ENCODE measurements around the gene WDFY4.

Gene WDFY4

GRCh38 chr10:49007129-49007528 is 322.5 kb downstream of the WDFY4 start:
- H3K4me1 ChIP-seq (ENCODE audit: low read depth, poor library complexity, severe bottlenecking) = no peaks in the 10 kb centered on the region
- H3K79me2 ChIP-seq (ENCODE audit: insufficient read depth, low read depth) = no peaks in the 10 kb centered on the region
- no peak overlapping the region for H3K4me2 ChIP-seq
- H3K9ac ChIP-seq = no peak overlapping the region
- no peak overlapping the region for H3K27ac ChIP-seq
- no peak overlapping the region for H3K4me3 ChIP-seq (IDR thresholded peaks at IDR 0.05; ENCODE audit: insufficient read depth, low read depth, low read length)
- H4K20me1 ChIP-seq (ENCODE audit: insufficient read depth) = no peaks in the 10 kb centered on the region
- TF ChIP-seq CTCF (conservative IDR thresholded peaks at IDR 0.05; ENCODE audit: low read depth, low read length) = no peak
- H3K27me3 ChIP-seq (ENCODE audit: insufficient read depth, low read depth) = no peaks in the 10 kb centered on the region
- no peak overlapping the region for H2AFZ ChIP-seq (ENCODE audit: low read depth)
- no peaks in the 10 kb centered on the region for H3K36me3 ChIP-seq (ENCODE audit: insufficient read depth)

- Histone ChIP-seq H3K9ac (no peak overlapping the region), H3K27me3 (ENCODE audit: insufficient read depth, low read depth) (no peaks in the 10 kb centered on the region), H3K4me1 (ENCODE audit: low read depth, poor library complexity, severe bottlenecking) (no peaks in the 10 kb centered on the region), H2AFZ (ENCODE audit: low read depth) (no peak overlapping the region), H3K4me2 (no peak overlapping the region), H3K4me3 (IDR thresholded peaks at IDR 0.05; ENCODE audit: insufficient read depth, low read depth, low read length) (no peak overlapping the region), H3K27ac (no peak overlapping the region), H4K20me1 (ENCODE audit: insufficient read depth) (no peaks in the 10 kb centered on the region), H3K36me3 (ENCODE audit: insufficient read depth) (no peaks in the 10 kb centered on the region), H3K79me2 (ENCODE audit: insufficient read depth, low read depth) (no peaks in the 10 kb centered on the region)
- no peak for TF ChIP-seq CTCF (conservative IDR thresholded peaks at IDR 0.05; ENCODE audit: low read depth, low read length)
Observed at GRCh38 chr10:49008091-49008490, 323.4 kb downstream of the WDFY4 start.

GRCh38 chr10:49008505-49009198 is 324.0 kb downstream of the WDFY4 start:
- Histone ChIP-seq H4K20me1 (ENCODE audit: insufficient read depth) (no peaks in the 10 kb centered on the region), H3K27me3 (ENCODE audit: insufficient read depth, low read depth) (no peaks in the 10 kb centered on the region), H3K4me1 (ENCODE audit: low read depth, poor library complexity, severe bottlenecking) (no peaks in the 10 kb centered on the region), H3K4me2 (no peak overlapping the region), H3K36me3 (ENCODE audit: insufficient read depth) (no peaks in the 10 kb centered on the region), H3K9ac (no peak overlapping the region), H3K4me3 (IDR thresholded peaks at IDR 0.05; ENCODE audit: insufficient read depth, low read depth, low read length) (no peak overlapping the region), H3K79me2 (ENCODE audit: insufficient read depth, low read depth) (no peaks in the 10 kb centered on the region), H3K27ac (no peak overlapping the region), H2AFZ (ENCODE audit: low read depth) (no peak overlapping the region)
- TF ChIP-seq CTCF (conservative IDR thresholded peaks at IDR 0.05; ENCODE audit: low read depth, low read length) = no peak

GRCh38 chr10:49009199-49009979 is 324.7 kb downstream of the WDFY4 start:
- Histone ChIP-seq H3K27ac (no peak overlapping the region), H3K4me2 (no peak overlapping the region)

More at GRCh38 chr10:49009199-49009979, 324.7 kb downstream of the WDFY4 start:
- no peak overlapping the region for H3K4me3 ChIP-seq (IDR thresholded peaks at IDR 0.05; ENCODE audit: insufficient read depth, low read depth, low read length)
- H4K20me1 ChIP-seq (ENCODE audit: insufficient read depth) = no peaks in the 10 kb centered on the region
- no peaks in the 10 kb centered on the region for H3K4me1 ChIP-seq (ENCODE audit: low read depth, poor library complexity, severe bottlenecking)
- no peaks in the 10 kb centered on the region for H3K36me3 ChIP-seq (ENCODE audit: insufficient read depth)
- H3K79me2 ChIP-seq (ENCODE audit: insufficient read depth, low read depth) = no peaks in the 10 kb centered on the region
- TF ChIP-seq CTCF (conservative IDR thresholded peaks at IDR 0.05; ENCODE audit: low read depth, low read length) = no peak
- H3K9ac ChIP-seq = no peak overlapping the region
- no peaks in the 10 kb centered on the region for H3K27me3 ChIP-seq (ENCODE audit: insufficient read depth, low read depth)
- no peak overlapping the region for H2AFZ ChIP-seq (ENCODE audit: low read depth)

Data from KMS-11 (cell line).